Esophagus muscularis mucosa (tissue), 3 donors: ENCODE results near the gene MYH10.

Experiments
- CTCF ChIP-seq, 3 experiments: fragments of 200-600 bp in 2 of 3; fragments of 450-650 bp in 1 of 3; sonication (generic) in 2 of 3; IDR thresholded peaks; one replicate each; pipeline ENCODE4 v1.5.1; 2017 to 2019; ENCODE audit warnings: antibody characterized with exemption in 3 of 3, mild to moderate bottlenecking in 2 of 3, moderate library complexity in 1 of 3
- POLR2A ChIP-seq: fragments of 450-650 bp; IDR thresholded peaks from one replicate; pipeline ENCODE4 v1.6.1; 2017; ENCODE audit warnings: antibody characterized with exemption, moderate library complexity, mild to moderate bottlenecking, low read depth
- POLR2AphosphoS5 ChIP-seq, 2 donors: sonication (generic); formaldehyde crosslinking; IDR thresholded peaks; one replicate each; pipeline ENCODE4 v1.6.1; 2017; ENCODE audit warnings: antibody characterized with exemption in 2 of 2

DNA sequence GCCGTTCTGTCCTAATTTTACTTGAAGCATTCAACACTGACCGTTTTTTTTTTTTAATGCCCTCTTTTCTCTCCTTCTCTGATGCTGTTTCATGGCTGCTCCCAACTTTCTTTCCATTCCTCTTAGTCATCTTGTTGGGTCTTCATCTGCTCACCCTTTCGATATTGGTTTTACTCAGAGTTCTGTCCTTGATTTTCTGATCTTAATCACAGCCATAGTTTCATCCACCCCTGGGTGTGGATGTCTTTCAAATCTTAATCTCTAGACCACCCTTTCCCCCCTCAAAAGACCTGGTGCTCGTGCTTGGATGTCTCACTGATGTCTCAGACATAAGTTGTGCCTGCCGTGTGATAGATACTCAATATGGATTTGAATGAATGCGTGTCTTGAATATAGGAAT, 172.4 kb downstream of the MYH10 start:
- no peak for TF ChIP-seq POLR2A
- TF ChIP-seq CTCF (IDR thresholded peaks at IDR 0.05): no peak
- TF ChIP-seq POLR2AphosphoS5 (IDR thresholded peaks at IDR 0.05): no peak
